Subcutaneous abdominal adipose tissue (tissue), 5 donors: ENCODE data around the gene STRIP1.

Experiments used
- H3K27ac ChIP-seq: one replicate; pipeline ENCODE4 v1.7.0; 2013; ENCODE audit warnings: low read depth, mild to moderate bottlenecking, inconsistent platforms, low read length, moderate library complexity
- H3K27me3 ChIP-seq, 5 donors: one replicate each; pipeline ENCODE4 v1.7.0; 2013; ENCODE audit warnings: low read length in 5 of 5, inconsistent platforms in 1 of 5; ENCODE audit not compliant: control insufficient read depth in 5 of 5, insufficient read depth in 4 of 5
- H3K36me3 ChIP-seq, 5 donors: one replicate each; pipeline ENCODE4 v1.7.0; 2013; ENCODE audit warnings: low read length in 5 of 5; ENCODE audit not compliant: control insufficient read depth in 5 of 5, insufficient read depth in 5 of 5
- H3K4me1 ChIP-seq, 5 donors: one replicate each; pipeline ENCODE4 v1.7.0; 2013; ENCODE audit warnings: low read length in 5 of 5, mild to moderate bottlenecking in 3 of 5, moderate library complexity in 1 of 5; ENCODE audit not compliant: control insufficient read depth in 5 of 5, insufficient read depth in 5 of 5
- H3K4me3 ChIP-seq, 5 donors: one replicate each; pipeline ENCODE4 v1.7.0; 2013; ENCODE audit warnings: low read length in 5 of 5, low read depth in 1 of 5
- H3K9ac ChIP-seq, 5 donors: one replicate each; pipeline ENCODE4 v1.7.0; 2013; ENCODE audit warnings: low read length in 5 of 5, mild to moderate bottlenecking in 4 of 5, moderate library complexity in 3 of 5
- H3K9me3 ChIP-seq, 5 donors: one replicate each; pipeline ENCODE4 v1.7.0; 2013; ENCODE audit warnings: low read length in 5 of 5; ENCODE audit not compliant: control insufficient read depth in 5 of 5
- donor health status: healthy.
- donor health status: healthy.
- donor health status: healthy.
- donor health status: healthy.
- donor health status: healthy.

Gene STRIP1

DNA sequence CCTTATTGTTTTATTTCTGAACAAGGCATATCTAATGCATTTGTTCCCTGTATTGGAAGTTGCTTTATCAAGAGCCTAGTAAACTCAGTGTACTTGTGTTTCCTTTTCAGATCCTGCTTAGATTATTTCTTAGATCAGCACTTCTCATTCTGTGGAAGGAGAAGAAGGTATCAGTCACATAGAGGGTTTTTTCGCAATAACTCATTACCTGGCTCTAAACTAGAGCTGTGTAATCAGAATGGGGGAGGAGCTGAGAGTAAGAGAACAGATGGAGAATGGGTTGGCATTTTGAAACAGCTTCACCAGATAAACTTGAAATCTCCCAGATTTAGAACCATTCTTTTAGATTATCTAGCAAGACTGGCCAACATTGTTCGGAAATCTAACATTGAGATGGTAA is 38.9 kb upstream of the STRIP1 start:
- Histone ChIP-seq H3K9ac (no peak overlapping the region), H3K36me3 (peaks cover 0 to 8% (median 3%) of the 10 kb centered on the region in 5 donors), H3K9me3 (no peaks in the 10 kb centered on the region), H3K27me3 (no peaks in the 10 kb centered on the region), H3K27ac (peak overlapping the region; percentile 81), H3K4me1 (peaks cover 0 to 57% (median 39%) of the 10 kb centered on the region in 5 donors), H3K4me3 (no peak overlapping the region)

- Histone ChIP-seq H3K9ac (no peak overlapping the region), H3K27me3 (no peaks in the 10 kb centered on the region), H3K36me3 (peaks cover 0 to 4% (median 0%) of the 10 kb centered on the region in 5 donors), H3K4me3 (no peak overlapping the region), H3K9me3 (no peaks in the 10 kb centered on the region), H3K27ac (peak overlapping the region; percentile 81), H3K4me1 (peaks cover 0 to 54% (median 39%) of the 10 kb centered on the region in 5 donors)
Observed at GRCh38 chr1:109996476-109996875, 37.9 kb upstream of the STRIP1 start.

DNA sequence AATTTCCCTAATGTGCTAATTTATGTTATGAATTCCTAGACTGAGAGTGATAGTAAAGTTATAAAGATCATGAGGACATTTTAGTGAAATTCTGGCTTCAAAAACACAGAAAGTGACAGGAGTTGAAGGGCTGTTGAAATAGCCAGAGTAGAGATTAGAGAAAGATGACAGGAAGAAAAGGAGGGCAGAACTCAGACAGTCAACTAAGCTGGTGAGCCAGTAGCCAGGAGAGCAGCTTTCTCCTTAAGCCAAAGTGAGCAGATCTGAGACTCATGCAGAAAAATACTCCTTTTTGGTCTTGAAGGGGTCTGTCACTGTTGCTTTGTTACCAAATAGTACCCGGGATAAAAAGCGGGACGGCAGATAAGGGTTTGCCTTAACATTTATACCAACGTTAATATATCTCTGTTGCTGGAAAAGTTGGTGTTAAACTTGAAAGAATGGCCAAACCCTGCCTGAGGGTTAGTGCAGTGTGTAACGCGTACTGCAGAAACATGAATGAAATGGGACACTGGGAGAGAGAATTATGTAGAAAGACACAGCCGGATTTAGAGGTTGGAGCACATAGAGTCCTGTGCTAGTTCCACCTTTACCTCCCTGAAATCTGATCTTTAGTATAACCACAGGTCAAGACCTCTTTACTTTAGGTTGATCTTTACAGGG is 37.1 kb upstream of the STRIP1 start:
- Histone ChIP-seq H3K9me3 (no peaks in the 10 kb centered on the region), H3K27me3 (no peaks in the 10 kb centered on the region), H3K4me3 (no peak overlapping the region), H3K27ac (peak overlapping the region; percentile 81), H3K36me3 (peaks cover 0 to 3% (median 0%) of the 10 kb centered on the region in 5 donors), H3K9ac (peak overlapping the region in 3 of 5 donors; percentile 11 to 39 (median 14)), H3K4me1 (peaks cover 0 to 54% (median 39%) of the 10 kb centered on the region in 5 donors)

- Histone ChIP-seq H3K9me3 (no peaks in the 10 kb centered on the region), H3K9ac (peak overlapping the region in 2 of 5 donors; percentile 11 to 14), H3K4me1 (peaks cover 0 to 51% (median 39%) of the 10 kb centered on the region in 5 donors)
Observed at GRCh38 chr1:109997867-109998229, 36.6 kb upstream of the STRIP1 start.

DNA sequence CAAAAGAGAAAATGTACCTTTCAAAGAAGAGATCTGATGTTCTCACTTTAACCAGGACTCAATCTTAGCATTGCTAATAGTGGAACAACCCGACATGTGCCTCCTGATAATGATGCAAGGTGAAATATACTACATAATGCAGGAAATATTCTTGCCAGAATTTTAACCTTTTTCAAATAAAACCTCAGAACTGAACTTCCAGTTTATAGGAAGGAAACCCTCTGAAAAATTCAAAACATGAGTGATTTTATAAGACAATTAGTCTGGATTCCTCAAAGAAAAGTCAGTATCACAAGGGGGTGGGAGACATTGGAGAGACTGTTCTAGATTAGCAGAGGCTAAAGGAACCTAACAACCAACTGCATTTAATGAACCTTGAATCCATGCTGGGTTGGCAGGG is 31.7 kb upstream of the STRIP1 start:
- Histone ChIP-seq H3K36me3 (peaks cover 0 to 7% (median 0%) of the 10 kb centered on the region in 5 donors), H3K9me3 (no peaks in the 10 kb centered on the region), H3K27ac (peak overlapping the region; percentile 83), H3K9ac (no peak overlapping the region), H3K4me3 (no peak overlapping the region), H3K4me1 (peaks cover 5 to 40% (median 30%) of the 10 kb centered on the region in 5 donors), H3K27me3 (no peaks in the 10 kb centered on the region)

More at GRCh38 chr1:109997867-109998229, 36.6 kb upstream of the STRIP1 start:
- Histone ChIP-seq H3K27ac (peak overlapping the region; percentile 81), H3K4me3 (no peak overlapping the region), H3K36me3 (peaks cover 0 to 3% (median 0%) of the 10 kb centered on the region in 5 donors), H3K27me3 (no peaks in the 10 kb centered on the region)

DNA sequence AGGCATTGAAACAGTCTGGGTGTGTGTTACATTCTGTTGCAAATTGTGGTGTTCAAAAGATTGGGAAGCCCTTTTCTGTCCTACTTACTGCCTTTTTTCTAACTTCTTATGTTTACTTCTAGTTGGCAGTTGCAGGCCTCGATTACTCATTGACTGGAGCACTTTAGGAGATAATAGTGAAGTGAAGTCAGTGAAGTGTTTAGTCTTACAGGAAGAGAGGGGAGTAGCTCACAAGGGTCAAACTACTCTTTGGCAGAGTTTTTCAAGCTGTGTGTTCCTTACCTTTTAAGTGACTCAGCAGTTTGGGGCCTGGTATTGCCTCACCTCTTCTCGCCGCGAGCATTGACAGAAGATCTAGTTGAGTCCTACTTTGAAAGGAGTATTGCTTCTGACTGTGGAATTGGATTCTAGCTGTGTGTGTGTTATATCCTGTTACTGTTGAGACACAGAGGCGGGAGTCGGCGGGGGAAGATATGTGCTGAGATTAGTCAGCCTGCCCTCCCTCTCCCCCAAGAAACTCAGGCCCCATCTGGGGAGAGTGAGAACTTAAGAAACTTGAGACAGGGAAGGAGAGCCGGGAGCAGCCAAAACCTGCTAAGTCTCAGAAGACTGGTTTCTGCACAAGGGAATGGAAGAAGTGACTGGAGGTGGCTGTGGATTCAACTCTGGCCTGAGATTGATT is 30.5 kb upstream of the STRIP1 start:
- no peaks in the 10 kb centered on the region for H3K9me3 ChIP-seq
- peaks cover 0 to 8% (median 2%) of the 10 kb centered on the region in 5 donors for H3K36me3 ChIP-seq
- peak overlapping the region in 3 of 5 donors; percentile 10 to 67 (median 62) for H3K9ac ChIP-seq
- peak overlapping the region in 2 of 5 donors; percentile 33 to 40 for H3K4me3 ChIP-seq
- peak overlapping the region; percentile 83 for H3K27ac ChIP-seq
- peaks cover 5 to 33% (median 30%) of the 10 kb centered on the region in 5 donors for H3K4me1 ChIP-seq
- H3K27me3 ChIP-seq: no peaks in the 10 kb centered on the region

GRCh38 chr1:110004583-110004982 is 29.8 kb upstream of the STRIP1 start:
- Histone ChIP-seq H3K27me3 (no peaks in the 10 kb centered on the region), H3K4me3 (peak overlapping the region in 2 of 5 donors; percentile 29 to 33), H3K4me1 (peaks cover 5 to 30% (median 29%) of the 10 kb centered on the region in 5 donors), H3K9ac (peak overlapping the region in 4 of 5 donors; percentile 10 to 62 (median 38)), H3K27ac (peak overlapping the region; percentile 83), H3K9me3 (no peaks in the 10 kb centered on the region), H3K36me3 (peaks cover 3 to 15% (median 9%) of the 10 kb centered on the region in 5 donors)

- Histone ChIP-seq H3K4me1 (peaks cover 5 to 30% (median 29%) of the 10 kb centered on the region in 5 donors), H3K4me3 (no peak overlapping the region), H3K9ac (no peak overlapping the region)
Observed at GRCh38 chr1:110005971-110006370, 28.5 kb upstream of the STRIP1 start.

GRCh38 chr1:110006516-110006915 is 27.9 kb upstream of the STRIP1 start:
- no peaks in the 10 kb centered on the region for H3K27me3 ChIP-seq
- H3K36me3 ChIP-seq: peaks cover 22 to 34% (median 27%) of the 10 kb centered on the region in 5 donors
- H3K4me3 ChIP-seq: no peak overlapping the region
- no peaks in the 10 kb centered on the region for H3K9me3 ChIP-seq
- H3K4me1 ChIP-seq: peaks cover 5 to 30% (median 29%) of the 10 kb centered on the region in 5 donors
- H3K9ac ChIP-seq: no peak overlapping the region
- no peak overlapping the region for H3K27ac ChIP-seq

More at GRCh38 chr1:110005971-110006370, 28.5 kb upstream of the STRIP1 start:
- no peaks in the 10 kb centered on the region for H3K9me3 ChIP-seq
- peaks cover 17 to 29% (median 21%) of the 10 kb centered on the region in 5 donors for H3K36me3 ChIP-seq
- H3K27ac ChIP-seq: no peak overlapping the region
- no peaks in the 10 kb centered on the region for H3K27me3 ChIP-seq
